Common myeloid progenitor, CD34-positive (primary cell): ENCODE data around the gene FAM135A.

Source experiments
- CTCF ChIA-PET: fragments of 350-600 bp; sonication (Branson Sonifier 250); formaldehyde crosslinking; loops from one replicate; lab custom pipeline; 2021; ENCODE audit warnings: antibody characterized with exemption; lab: Charles Lee
- POLR2A ChIA-PET: fragments of 350-600 bp; sonication (Branson Sonifier 250); formaldehyde crosslinking; loops from one replicate; lab custom pipeline; 2021; ENCODE audit warnings: antibody characterized with exemption; lab: Charles Lee
- DNase-seq, 3 donors: peaks; one replicate each; pipeline versions ENCODE4 v3.0.0 to v3.0.0-alpha.2; 2013
- H3K27ac ChIP-seq, 2 experiments: 1 replicate in 1 of 2; 2 replicates in 1 of 2; pipeline ENCODE4 v1.7.0; 2013; ENCODE audit warnings: inconsistent platforms in 2 of 2, low read length in 2 of 2, mild to moderate bottlenecking in 2 of 2, low read depth in 1 of 2, moderate library complexity in 1 of 2; ENCODE audit not compliant: severe bottlenecking in 2 of 2, insufficient read depth in 1 of 2, poor library complexity in 1 of 2
- H3K27me3 ChIP-seq, 5 experiments: replicated peaks in 2 of 5; 1 replicate in 3 of 5; 2 replicates in 2 of 5; pipeline versions ENCODE4 v1.6.1 to v1.7.0; 2013; ENCODE audit warnings: low read length in 4 of 5, mild to moderate bottlenecking in 2 of 5, moderate library complexity in 2 of 5, inconsistent platforms in 1 of 5; ENCODE audit not compliant: insufficient read depth in 5 of 5, control insufficient read depth in 4 of 5
- H3K36me3 ChIP-seq, 4 experiments: 1 replicate in 2 of 4; 2 replicates in 2 of 4; pipeline versions ENCODE4 v1.6.1 to v1.7.0; 2013; ENCODE audit warnings: low read length in 3 of 4, control low read depth in 1 of 4, mild to moderate bottlenecking in 1 of 4; ENCODE audit not compliant: control insufficient read depth in 4 of 4, insufficient read depth in 4 of 4
- H3K4me1 ChIP-seq, 4 experiments: 1 replicate in 3 of 4; 2 replicates in 1 of 4; pipeline versions ENCODE4 v1.6.1 to v1.7.1; 2013; ENCODE audit warnings: low read length in 3 of 4, mild to moderate bottlenecking in 3 of 4, control low read depth in 1 of 4, inconsistent platforms in 1 of 4, moderate library complexity in 1 of 4; ENCODE audit not compliant: control insufficient read depth in 4 of 4, insufficient read depth in 4 of 4; ENCODE audit errors: control extremely low read depth in 1 of 4
- H3K4me3 ChIP-seq, 7 experiments: 1 replicate in 4 of 7; 2 replicates in 3 of 7; pipeline versions ENCODE4 v1.5.1 to v1.7.0; 2013; ENCODE audit warnings: mild to moderate bottlenecking in 7 of 7, low read length in 6 of 7, moderate library complexity in 6 of 7, inconsistent platforms in 2 of 7, low read depth in 2 of 7, control low read depth in 1 of 7; ENCODE audit not compliant: insufficient read depth in 4 of 7, control insufficient read depth in 1 of 7; ENCODE audit errors: extremely low read depth in 1 of 7
- H3K9me3 ChIP-seq, 5 experiments: 1 replicate in 4 of 5; 2 replicates in 1 of 5; pipeline versions ENCODE4 v1.6.1 to v1.7.1; 2013; ENCODE audit warnings: low read length in 4 of 5, mild to moderate bottlenecking in 2 of 5, inconsistent platforms in 1 of 5, low read depth in 1 of 5, moderate library complexity in 1 of 5; ENCODE audit not compliant: control insufficient read depth in 4 of 5, insufficient read depth in 2 of 5; ENCODE audit errors: control extremely low read depth in 1 of 5
- WGBS: methylation state at CpG from one replicate; pipeline ENCODE4 v1.1.5; 2013; ENCODE audit not compliant: insufficient coverage; 5-methylcytosine and 5-hydroxymethylcytosine counted together

The FAM135A gene

DNA sequence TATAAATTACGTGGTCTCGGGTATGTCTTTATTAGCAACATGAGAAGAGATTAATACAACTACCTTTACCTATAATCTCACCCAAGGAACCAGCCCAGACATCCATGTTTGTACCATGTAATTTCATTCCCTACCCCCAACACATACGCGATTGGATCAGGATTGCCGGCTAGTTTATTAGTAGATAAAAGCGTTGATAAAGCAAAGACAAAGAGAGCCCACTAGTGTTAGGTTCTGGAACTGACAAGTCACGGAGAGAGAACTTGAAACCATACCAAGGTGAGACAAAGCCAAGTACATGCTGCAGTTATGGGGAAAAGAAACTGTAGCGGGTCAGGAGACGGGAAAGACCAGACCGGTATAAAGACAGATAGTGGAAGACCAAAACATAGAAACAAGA is 37.4 kb upstream of the FAM135A start:
- POLR2A ChIA-PET, result no interaction called here
- DNase-seq, result no peak
- H3K4me3 ChIP-seq, result no peak overlapping the region
- no peaks in the 10 kb centered on the region for H3K9me3 ChIP-seq
- WGBS, result 90% methylated on average over 4 of the region's 10 CpGs
- no peak overlapping the region for H3K27ac ChIP-seq
- H3K36me3 ChIP-seq, result no peaks in the 10 kb centered on the region
- H3K4me1 ChIP-seq, result no peaks in the 10 kb centered on the region
- peaks cover 0 to 5% (median 0%) of the 10 kb centered on the region in 5 experiments for H3K27me3 ChIP-seq
- CTCF ChIA-PET, result no interaction called here

DNA sequence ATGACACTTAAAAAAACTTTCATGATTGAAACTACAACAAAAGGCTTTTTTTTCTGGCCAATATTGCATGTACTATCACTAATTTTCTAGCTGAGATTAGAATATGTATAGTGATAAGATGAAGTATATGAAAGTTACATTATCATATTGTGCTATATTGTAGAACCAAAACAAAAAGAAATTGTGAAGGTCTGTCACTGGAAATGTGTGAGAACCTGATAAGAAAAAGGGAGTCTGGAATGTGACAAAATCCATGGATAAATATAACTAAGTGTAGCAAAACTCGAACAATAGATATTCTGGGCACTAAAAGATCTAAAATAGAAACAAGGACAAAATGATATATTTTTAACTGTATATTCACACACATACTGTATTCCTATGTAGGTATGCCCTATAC is 36.7 kb upstream of the FAM135A start:
- H3K4me3 ChIP-seq, result no peak overlapping the region
- H3K4me1 ChIP-seq, result no peaks in the 10 kb centered on the region
- H3K27ac ChIP-seq, result no peak overlapping the region
- H3K36me3 ChIP-seq, result no peaks in the 10 kb centered on the region
- ChIA-PET CTCF (interaction anchor here (1.2 kb wide), 1 partner anchor 15 kb away, joined by 4 read pairs; no protein-coding TSS in a partner anchor), POLR2A (no interaction called here)
- H3K9me3 ChIP-seq, result no peaks in the 10 kb centered on the region
- no peak for DNase-seq
- H3K27me3 ChIP-seq, result peaks cover 0 to 5% (median 0%) of the 10 kb centered on the region in 5 experiments
- WGBS, result no CpG with 5 or more reads among the region's 1 CpG

DNA sequence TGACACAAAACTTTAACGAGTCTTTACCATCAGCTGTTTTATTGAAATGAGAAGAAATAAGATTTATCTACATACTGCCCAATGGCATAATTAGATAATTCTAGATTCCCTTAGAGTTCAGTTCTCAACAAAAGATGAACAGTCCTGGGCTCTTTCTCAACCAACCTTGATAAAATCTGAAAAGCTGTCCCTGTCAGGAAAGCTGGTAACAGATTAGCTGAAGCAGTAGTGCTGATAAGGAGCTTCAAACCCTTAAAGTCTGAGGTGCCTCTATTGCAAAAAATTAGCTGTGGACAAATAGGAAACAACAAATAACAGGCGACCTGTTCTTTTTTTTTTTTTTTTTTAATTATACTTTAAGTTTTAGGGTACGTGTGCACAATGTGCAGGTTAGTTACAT is 35.9 kb upstream of the FAM135A start:
- no peaks in the 10 kb centered on the region for H3K9me3 ChIP-seq
- no peak overlapping the region for H3K4me3 ChIP-seq
- CTCF ChIA-PET, result interaction anchor here (1.2 kb wide), 1 partner anchor 16 kb away, joined by 4 read pairs; no protein-coding TSS in a partner anchor
- DNase-seq, result no peak
- POLR2A ChIA-PET, result no interaction called here
- no peaks in the 10 kb centered on the region for H3K36me3 ChIP-seq
- no CpG with 5 or more reads among the region's 3 CpGs for WGBS
- no peaks in the 10 kb centered on the region for H3K4me1 ChIP-seq
- H3K27ac ChIP-seq, result no peak overlapping the region
- peaks cover 0 to 5% (median 0%) of the 10 kb centered on the region in 5 experiments for H3K27me3 ChIP-seq

DNA sequence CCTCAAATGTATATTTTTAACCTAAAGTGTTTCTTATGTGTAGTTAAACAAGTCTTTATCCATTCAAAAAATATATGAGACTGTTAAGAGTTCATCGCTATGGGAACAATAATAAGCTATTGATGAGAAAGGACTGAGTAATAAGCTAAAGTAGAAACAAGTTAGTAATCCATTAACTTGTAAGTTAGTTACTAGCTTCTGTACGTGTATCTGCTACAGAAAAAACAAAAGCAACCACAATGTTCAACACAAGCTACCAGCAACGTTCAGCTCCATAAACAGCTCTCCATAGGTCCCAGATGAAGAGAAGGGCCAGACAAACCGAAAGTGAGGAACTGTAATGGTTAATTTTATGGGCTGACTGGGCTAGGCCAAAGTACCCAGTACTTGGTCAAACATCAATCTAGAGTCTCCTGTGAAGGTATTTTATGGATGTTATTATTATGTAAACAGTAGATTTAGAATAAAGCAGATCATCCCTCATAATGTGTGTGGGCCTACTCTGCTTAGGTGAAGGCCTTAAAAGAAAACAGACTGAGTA is 33.8 kb upstream of the FAM135A start:
- 100% methylated on average over 3 of the region's 4 CpGs for WGBS
- Histone ChIP-seq H3K36me3 (no peaks in the 10 kb centered on the region), H3K4me1 (no peaks in the 10 kb centered on the region), H3K27me3 (peaks cover 0 to 2% (median 0%) of the 10 kb centered on the region in 5 experiments), H3K27ac (no peak overlapping the region), H3K4me3 (no peak overlapping the region), H3K9me3 (no peaks in the 10 kb centered on the region)
- POLR2A ChIA-PET, result no interaction called here
- CTCF ChIA-PET, result interaction anchor here (1.6 kb wide), 1 partner anchor 9 kb away, joined by 6 read pairs; no protein-coding TSS in a partner anchor
- no peak for DNase-seq

DNA sequence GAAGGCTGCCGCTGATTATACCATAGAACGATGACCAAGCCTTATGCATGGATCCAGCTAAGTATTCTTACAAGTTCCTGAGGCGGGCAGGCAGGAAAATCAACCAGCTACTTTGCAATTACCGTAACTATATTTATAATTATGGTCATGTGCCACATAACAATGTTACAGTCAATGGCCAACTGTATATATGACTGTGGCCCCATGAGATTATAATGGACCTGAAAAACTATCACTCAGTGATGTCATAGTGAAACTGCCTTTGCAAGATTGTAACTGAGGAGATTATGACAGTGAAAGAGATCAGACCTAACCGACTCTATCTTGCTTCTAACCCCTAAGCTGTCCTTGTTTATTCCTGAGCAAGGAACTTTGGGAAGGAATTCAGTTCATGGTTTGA is 33.1 kb upstream of the FAM135A start:
- DNase-seq, result no peak
- Histone ChIP-seq H3K27me3 (peaks cover 0 to 2% (median 0%) of the 10 kb centered on the region in 5 experiments), H3K27ac (no peak overlapping the region), H3K4me3 (no peak overlapping the region), H3K36me3 (no peaks in the 10 kb centered on the region), H3K4me1 (no peaks in the 10 kb centered on the region), H3K9me3 (no peaks in the 10 kb centered on the region)
- WGBS, result 91% methylated on average over 3 of the region's 5 CpGs
- ChIA-PET POLR2A (no interaction called here), CTCF (interaction anchor here (1.6 kb wide), 1 partner anchor 10 kb away, joined by 6 read pairs; no protein-coding TSS in a partner anchor)

DNA sequence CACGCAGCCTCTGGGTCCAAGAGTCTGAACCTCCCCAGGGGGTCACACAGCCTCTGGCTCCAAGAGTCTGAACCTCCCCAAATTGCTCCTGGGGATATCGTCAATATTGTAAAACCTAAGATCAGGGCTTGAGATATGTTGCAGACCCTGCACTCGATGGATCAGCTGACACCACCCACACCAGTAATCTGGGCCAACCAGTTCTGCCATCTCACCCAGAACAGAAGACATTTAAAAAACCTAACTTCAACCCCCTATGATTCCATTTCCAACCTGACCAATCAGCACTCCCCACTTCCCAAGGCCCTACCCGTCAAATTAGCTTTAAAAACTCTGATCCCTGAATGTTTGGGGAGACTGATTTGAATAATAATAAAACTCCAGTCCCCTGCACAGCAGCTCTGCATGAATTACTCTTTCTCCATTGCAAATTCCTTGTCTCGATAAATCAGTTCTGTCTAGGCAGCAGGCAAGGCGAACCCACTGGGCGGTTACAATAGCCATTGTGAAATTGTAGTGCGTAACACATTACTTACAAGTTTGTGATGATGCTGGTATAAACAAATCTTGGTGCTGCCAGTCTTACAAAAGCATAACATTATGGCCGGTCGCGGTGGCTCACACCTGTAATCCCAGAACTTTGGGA is 32.4 kb upstream of the FAM135A start:
- 98% methylated on average over 8 of the region's 11 CpGs for WGBS

DNA sequence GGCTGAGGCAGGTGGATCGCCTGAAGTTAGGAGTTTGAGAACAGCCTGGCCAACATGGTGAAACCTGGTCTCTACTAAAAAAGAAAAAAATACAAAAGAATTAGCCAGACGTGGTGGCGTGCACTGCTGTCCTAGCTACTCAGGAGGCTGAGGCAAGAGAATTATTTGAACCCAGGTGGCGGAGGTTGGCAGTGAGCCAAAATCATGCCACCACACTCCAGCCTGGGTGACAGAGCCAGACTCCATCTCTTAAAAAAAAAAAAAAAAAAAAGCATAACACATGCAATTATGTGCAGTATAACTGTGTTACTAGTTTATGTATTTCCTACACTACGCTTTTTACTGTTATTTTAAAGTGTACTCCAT is 31.9 kb upstream of the FAM135A start:
- H3K36me3 ChIP-seq, result no peaks in the 10 kb centered on the region
- no peak for DNase-seq
- 92% methylated on average over 2 of the region's 5 CpGs for WGBS
- no peaks in the 10 kb centered on the region for H3K4me1 ChIP-seq
- H3K27me3 ChIP-seq, result peaks cover 0 to 2% (median 0%) of the 10 kb centered on the region in 5 experiments
- H3K27ac ChIP-seq, result no peak overlapping the region
- ChIA-PET POLR2A (interaction anchor here (0.6 kb wide), 1 partner anchor 569 kb away, joined by 3 read pairs; no protein-coding TSS in a partner anchor), CTCF (interaction anchor here (1.0 kb wide), 1 partner anchor 12 kb away, joined by 5 read pairs; no protein-coding TSS in a partner anchor)
- H3K4me3 ChIP-seq, result no peak overlapping the region
- H3K9me3 ChIP-seq, result no peaks in the 10 kb centered on the region

More for the DNA sequence above, 32.4 kb upstream of the FAM135A start:
- Histone ChIP-seq H3K27ac (no peak overlapping the region), H3K4me3 (no peak overlapping the region), H3K4me1 (no peaks in the 10 kb centered on the region), H3K9me3 (no peaks in the 10 kb centered on the region), H3K36me3 (no peaks in the 10 kb centered on the region), H3K27me3 (peaks cover 0 to 2% (median 0%) of the 10 kb centered on the region in 5 experiments)
- ChIA-PET POLR2A (no interaction called here), CTCF (no interaction called here)
- no peak for DNase-seq
